Erythroblast (primary cell): Measurements from ENCODE around the gene MED23.

ENCODE experiments used
- GATA1 ChIP-seq: IDR thresholded peaks from 2 replicates; pipeline ENCODE4 v1.6.1; 2011; ENCODE audit warnings: low read depth, mild to moderate bottlenecking, control low read depth, low read length, moderate library complexity
- POLR2A ChIP-seq: IDR thresholded peaks from 2 replicates; pipeline ENCODE4 v1.6.1; 2011; ENCODE audit warnings: mild to moderate bottlenecking, low read length

- no peak for TF ChIP-seq POLR2A
- no peak for TF ChIP-seq GATA1
Measured at GRCh38 chr6:131552572-131552971, 75.5 kb downstream of the MED23 start.
